Measurements from ENCODE around the gene TGFBR2. TPM values are rescaled to one million over a fixed set of nuclear protein-coding genes. Genes with fewer than 3 reads are reported as not detected.

Gene TGFBR2
- total and polyA plus RNA-seq, 5 experiments from 2014 or later: 128 to 268 (median 226) TPM

DNA sequence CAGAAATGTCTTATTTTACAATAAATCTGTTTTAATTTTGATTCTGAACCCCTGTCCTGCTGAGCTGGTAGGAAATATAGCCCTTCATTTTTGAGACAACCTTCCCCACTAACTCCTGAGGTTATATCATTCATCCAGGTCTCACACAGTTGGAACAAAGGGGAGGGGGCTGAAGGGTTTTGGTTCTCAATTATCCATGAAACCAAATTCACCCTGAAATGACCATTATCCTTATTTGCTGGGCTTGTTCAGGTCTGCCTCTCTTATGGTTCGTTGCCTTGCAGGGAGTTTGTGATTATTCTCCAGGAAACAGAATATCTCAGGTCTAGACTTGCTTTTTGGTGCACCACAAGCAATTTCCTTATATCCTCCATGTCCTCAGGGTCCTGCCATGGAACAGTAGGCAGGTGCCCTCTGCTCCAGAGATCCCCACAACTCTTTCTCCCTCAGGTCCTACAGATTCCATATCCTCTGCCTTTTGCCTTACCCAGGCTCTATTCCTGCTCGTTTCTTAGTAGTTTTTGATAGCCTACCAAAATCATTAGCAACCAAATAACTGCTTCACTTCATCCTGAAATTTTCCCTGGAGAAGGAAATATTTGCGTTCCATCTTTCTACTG, 94.4 kb downstream of the TGFBR2 start:
- no peak for DNase-seq
- Mint-ChIP-seq H3K4me1 (peaks cover 21 to 75% (median 57%) of the 10 kb centered on the region in 4 donors), H3K4me3 (peak overlapping the region in 1 of 10 donors; percentile 0), H3K36me3 (peaks cover 0 to 37% (median 36%) of the 10 kb centered on the region in 3 donors), H3K9me3 (peaks cover 0 to 12% (median 0%) of the 10 kb centered on the region in 9 donors), H3K27me3 (no peaks in the 10 kb centered on the region), H3K27ac (peak overlapping the region in 8 of 10 donors; percentile 14 to 75 (median 35))
- POLR2A ChIA-PET: interaction anchor here (1.5 kb wide), 1 partner anchor 13 kb away, joined by 3 read pairs; no protein-coding TSS in a partner anchor
- no peak for ATAC-seq

DNA sequence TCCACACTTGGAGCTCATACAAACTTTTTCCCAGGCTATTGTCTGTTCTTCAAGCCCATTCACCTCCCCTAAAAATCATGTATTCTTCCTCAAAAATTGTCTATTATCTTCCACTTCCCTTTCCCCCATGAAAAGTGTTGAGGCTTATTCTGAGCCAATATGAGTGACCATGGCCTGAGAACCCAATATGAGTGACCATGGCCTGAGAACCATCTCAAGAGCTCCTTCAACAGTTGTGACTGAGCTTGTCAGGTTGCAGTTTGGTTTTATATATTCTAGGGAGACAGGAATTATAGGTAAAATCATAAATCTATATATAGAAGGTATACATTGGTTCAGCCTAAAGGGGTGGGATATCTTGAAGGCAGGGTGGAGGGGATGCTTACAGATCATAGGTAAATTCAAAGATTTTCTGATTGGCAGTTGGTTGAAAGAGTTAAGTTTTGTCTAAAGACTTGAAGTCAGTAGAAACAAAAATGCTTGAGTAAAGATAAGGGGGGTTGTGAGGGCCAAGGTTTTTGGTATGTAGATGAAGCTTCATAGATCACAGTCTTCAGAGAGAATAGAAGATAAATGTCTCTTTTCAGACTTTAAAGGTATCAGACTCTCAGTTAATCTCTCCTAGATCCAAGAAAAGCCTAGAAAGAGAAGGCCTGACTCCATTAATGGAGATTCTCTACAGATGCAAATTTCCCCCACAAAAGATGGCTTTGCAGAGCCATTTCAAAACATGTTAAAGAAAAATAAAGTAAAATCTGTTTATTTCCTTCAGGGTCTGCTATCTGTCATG, 95.8 kb downstream of the TGFBR2 start:
- Mint-ChIP-seq H3K36me3 (peaks cover 3 to 40% (median 22%) of the 10 kb centered on the region in 3 donors), H3K4me3 (peak overlapping the region in 1 of 10 donors; percentile 37), H3K27me3 (no peaks in the 10 kb centered on the region), H3K27ac (peak overlapping the region; percentile 1 to 83 (median 66)), H3K4me1 (peaks cover 23 to 69% (median 50%) of the 10 kb centered on the region in 4 donors), H3K9me3 (peaks cover 0 to 17% (median 2%) of the 10 kb centered on the region in 9 donors)
- ATAC-seq (no peak), DNase-seq (no peak)
- POLR2A ChIA-PET: interaction anchor here (1.5 to 1.8 kb wide), 2 partner anchors 11 to 17 kb away, joined by 3 to 5 read pairs; no protein-coding TSS in a partner anchor

DNA sequence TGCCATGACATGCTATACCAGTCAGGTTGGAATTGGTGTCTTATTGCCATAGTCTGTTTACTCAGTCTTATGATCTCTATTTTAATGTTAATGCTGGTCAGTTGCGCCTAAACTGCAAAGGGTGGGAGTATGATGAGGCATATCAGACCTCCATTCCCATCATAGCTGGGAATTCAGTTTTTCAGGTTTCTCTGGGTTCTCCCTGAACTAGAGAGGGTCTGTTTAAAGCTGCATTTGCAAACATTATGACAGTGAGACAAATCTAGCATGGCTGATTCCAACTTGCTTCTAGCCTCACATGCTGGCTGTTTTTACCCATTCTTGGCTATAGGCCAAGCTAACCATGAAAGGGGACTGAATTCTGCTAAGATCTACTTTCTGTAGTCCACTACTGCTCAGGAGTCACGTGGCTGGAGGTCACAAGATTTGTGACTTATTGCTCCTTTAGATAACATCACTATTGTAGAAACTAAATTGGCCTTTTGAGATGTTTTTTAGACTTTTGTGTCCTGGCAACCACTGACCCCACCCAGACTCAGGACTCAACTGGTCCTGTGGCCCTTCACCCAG, 96.5 kb downstream of the TGFBR2 start:
- H3K27me3 Mint-ChIP-seq: no peaks in the 10 kb centered on the region
- ATAC-seq (peak in 1 of 2 donors; percentile 15), DNase-seq (no peak)
- peaks cover 23 to 65% (median 46%) of the 10 kb centered on the region in 4 donors for H3K4me1 Mint-ChIP-seq
- H3K4me3 Mint-ChIP-seq: peak overlapping the region in 1 of 10 donors; percentile 12
- H3K36me3 Mint-ChIP-seq: peaks cover 3 to 37% (median 18%) of the 10 kb centered on the region in 3 donors
- POLR2A ChIA-PET: interaction anchor here (0.5 to 1.8 kb wide), 2 partner anchors 16 to 80 kb away, joined by 5 to 9 read pairs; no protein-coding TSS in a partner anchor
- H3K9me3 Mint-ChIP-seq: peaks cover 0 to 17% (median 2%) of the 10 kb centered on the region in 9 donors
- peak overlapping the region; percentile 38 to 81 (median 66) for H3K27ac Mint-ChIP-seq

DNA sequence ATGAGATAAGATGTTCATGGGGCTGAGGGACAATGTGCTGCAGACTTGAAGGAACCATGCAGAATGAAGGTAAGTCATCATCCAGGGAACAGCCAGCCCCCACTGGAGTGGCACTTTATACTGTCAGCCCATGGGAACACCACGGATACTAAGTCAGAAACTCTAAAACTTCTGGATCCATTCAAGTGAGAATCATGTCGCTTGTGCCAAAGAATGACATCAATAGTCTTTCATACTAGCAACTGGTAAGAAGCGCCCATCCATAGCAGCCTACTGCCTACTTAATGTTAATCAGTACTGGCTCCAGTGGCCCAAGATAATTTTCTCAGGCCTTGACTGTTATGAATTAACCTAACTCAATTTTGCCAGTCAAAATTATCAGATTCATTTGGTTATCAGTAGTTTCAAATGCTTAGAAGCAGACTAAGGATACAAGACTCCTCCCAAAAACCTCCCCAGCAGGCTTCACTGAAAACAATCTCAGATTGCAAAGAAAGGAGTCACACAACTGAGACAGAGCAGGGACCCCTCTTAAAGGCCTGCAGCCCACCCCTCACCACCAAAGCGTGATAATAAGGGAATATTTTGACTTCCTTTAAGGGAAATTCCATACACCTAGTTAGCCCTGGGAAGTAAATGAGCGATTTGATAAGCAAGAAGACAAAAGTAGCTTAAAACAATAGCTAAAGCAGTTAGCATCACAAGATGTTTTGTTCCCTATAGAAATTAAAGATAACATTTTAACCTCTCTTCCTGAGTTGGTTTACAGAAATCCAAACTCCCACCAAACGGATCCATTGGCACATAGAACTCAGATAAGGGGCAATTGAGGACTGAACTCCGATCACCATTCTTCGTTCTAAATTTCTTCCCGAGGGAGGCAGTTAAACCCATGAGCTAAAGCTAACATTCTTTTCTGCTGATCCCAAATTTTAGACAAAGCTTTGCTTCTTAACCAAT, 98.8 kb downstream of the TGFBR2 start:
- H3K9me3 Mint-ChIP-seq: peaks cover 0 to 17% (median 2%) of the 10 kb centered on the region in 9 donors
- POLR2A ChIA-PET: no interaction called here
- peak overlapping the region in 1 of 10 donors; percentile 17 for H3K4me3 Mint-ChIP-seq
- peaks cover 3 to 22% (median 4%) of the 10 kb centered on the region in 3 donors for H3K36me3 Mint-ChIP-seq
- no peaks in the 10 kb centered on the region for H3K27me3 Mint-ChIP-seq
- peaks cover 28 to 80% (median 60%) of the 10 kb centered on the region in 4 donors for H3K4me1 Mint-ChIP-seq
- ATAC-seq: no peak
- H3K27ac Mint-ChIP-seq: peak overlapping the region in 9 of 10 donors; percentile 32 to 80 (median 50)
- no peak for DNase-seq

DNA sequence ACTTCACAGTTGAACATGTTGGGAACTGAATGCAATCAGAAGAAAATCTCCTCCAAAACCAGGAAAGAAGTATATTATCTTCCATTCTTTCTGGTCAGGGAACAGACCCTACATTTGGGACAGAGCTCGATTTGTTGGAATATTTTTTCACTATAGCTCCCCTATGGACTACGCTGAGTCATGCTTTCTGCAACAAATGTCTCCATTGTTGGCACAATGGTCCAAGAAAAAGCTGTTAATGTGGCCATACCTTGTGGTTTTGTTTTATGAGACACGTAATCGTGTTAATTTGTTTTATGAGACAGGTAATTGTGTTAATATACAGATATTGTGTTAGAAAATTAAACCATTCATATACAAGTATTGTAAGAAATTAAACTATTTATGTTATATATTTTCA, 101.4 kb downstream of the TGFBR2 start:
- DNase-seq: no peak
- Mint-ChIP-seq H3K36me3 (peaks cover 0 to 18% (median 3%) of the 10 kb centered on the region in 3 donors), H3K4me3 (no peak overlapping the region), H3K27me3 (no peaks in the 10 kb centered on the region), H3K4me1 (peaks cover 22 to 59% (median 55%) of the 10 kb centered on the region in 4 donors), H3K9me3 (peaks cover 0 to 16% (median 0%) of the 10 kb centered on the region in 9 donors), H3K27ac (no peak overlapping the region)
- POLR2A ChIA-PET: interaction anchor here (0.5 kb wide), 1 partner anchor 22 kb away, joined by 3 read pairs; no protein-coding TSS in a partner anchor
- ATAC-seq: no peak

DNA sequence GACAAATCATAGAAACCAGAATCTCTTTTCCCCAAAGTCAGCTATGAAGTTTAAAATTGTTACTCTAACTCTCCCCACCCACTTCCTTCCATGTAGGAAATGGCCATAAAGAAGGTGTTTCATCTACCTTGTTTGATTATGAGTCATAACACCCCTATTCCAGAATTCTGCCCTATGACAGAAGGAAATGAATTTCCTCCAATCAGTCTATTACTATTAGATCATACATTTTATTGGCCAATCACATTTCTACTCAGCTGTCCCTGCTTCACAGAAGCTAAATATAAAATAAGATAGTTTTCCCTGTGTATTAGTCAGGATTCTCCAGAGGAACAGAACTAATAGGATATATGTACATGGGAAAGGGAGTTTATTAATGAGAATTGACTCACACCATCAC, 102.1 kb downstream of the TGFBR2 start:
- no peaks in the 10 kb centered on the region for H3K27me3 Mint-ChIP-seq
- POLR2A ChIA-PET: interaction anchor here (0.5 kb wide), 1 partner anchor 21 kb away, joined by 3 read pairs; no protein-coding TSS in a partner anchor
- H3K27ac Mint-ChIP-seq: peak overlapping the region in 1 of 10 donors; percentile 37
- peak overlapping the region in 3 of 10 donors; percentile 1 to 16 (median 15) for H3K4me3 Mint-ChIP-seq
- peaks cover 0 to 12% (median 3%) of the 10 kb centered on the region in 3 donors for H3K36me3 Mint-ChIP-seq
- ATAC-seq (peak; percentile 25 to 40), DNase-seq (no peak)
- peaks cover 0 to 9% (median 0%) of the 10 kb centered on the region in 9 donors for H3K9me3 Mint-ChIP-seq
- H3K4me1 Mint-ChIP-seq: peaks cover 17 to 52% (median 49%) of the 10 kb centered on the region in 4 donors

DNA sequence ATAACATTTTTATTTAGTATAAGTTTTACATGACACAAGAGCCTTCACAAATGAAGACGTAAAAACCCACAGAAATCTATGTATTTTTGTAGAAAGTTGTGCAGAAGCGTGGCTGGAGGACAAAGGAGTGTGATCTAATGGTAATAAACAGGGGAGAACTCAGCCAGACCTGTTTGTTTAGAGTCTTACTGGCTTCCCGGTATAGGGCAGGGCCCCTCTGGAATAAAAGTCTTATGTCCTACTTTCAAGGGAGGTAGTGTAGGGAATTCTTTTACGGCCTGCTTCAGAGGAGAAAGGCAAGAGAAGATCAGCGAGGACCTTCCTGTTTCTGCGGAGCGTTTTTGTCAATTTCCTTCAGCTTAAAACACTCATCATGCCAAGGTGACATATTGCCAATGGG, 103.6 kb downstream of the TGFBR2 start:
- Mint-ChIP-seq H3K27ac (no peak overlapping the region), H3K36me3 (peaks cover 0 to 8% (median 3%) of the 10 kb centered on the region in 3 donors), H3K9me3 (peaks cover 0 to 7% (median 0%) of the 10 kb centered on the region in 9 donors), H3K27me3 (no peaks in the 10 kb centered on the region), H3K4me1 (peaks cover 10 to 41% (median 37%) of the 10 kb centered on the region in 4 donors), H3K4me3 (no peak overlapping the region)
- POLR2A ChIA-PET: no interaction called here
- ATAC-seq (no peak), DNase-seq (no peak)

DNA sequence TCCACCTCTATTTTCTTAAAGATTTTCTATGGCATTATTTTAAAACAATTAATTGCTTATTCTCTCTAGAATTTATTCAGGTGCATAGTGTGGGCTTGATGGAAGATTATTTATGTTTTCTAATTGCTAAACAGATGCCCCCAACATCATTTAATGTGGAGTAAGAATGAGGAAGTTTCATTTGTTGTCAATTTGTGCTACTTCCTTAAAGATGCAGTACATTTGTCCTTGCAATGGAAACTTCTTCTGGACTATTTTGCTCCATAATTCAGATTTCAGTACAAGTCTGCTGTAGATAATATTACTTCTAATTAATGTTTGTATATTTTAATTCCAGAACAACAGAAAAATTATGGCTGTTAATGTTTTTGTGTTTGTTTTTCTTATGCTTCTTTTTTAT, 104.8 kb downstream of the TGFBR2 start:
- no peak for DNase-seq
- H3K4me1 Mint-ChIP-seq: peaks cover 10 to 38% (median 27%) of the 10 kb centered on the region in 4 donors
- peaks cover 0 to 5% (median 3%) of the 10 kb centered on the region in 3 donors for H3K36me3 Mint-ChIP-seq
- H3K27me3 Mint-ChIP-seq: no peaks in the 10 kb centered on the region
- ATAC-seq: no peak
- H3K4me3 Mint-ChIP-seq: no peak overlapping the region
- H3K27ac Mint-ChIP-seq: no peak overlapping the region
- POLR2A ChIA-PET: no interaction called here
- H3K9me3 Mint-ChIP-seq: peaks cover 0 to 9% (median 0%) of the 10 kb centered on the region in 9 donors

DNA sequence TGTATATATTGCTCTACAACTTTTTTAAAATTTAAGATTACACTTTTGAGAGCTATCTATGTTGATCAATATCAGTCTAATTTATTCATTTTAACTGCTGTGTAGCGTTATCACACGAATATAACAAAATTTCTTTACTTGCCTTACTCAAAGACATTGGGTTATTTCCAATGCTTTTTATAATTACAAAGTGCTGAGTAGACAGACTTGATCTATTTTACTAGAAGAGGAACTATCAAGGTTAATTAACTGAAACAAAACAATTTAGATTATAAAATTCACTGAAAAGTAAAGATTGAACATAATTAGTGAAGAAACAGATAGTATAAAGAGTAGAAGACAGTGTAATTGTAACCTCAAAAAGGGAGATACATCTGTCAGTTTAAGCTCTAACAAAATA, 105.5 kb downstream of the TGFBR2 start:
- Mint-ChIP-seq H3K36me3 (peaks cover 0 to 2% (median 0%) of the 10 kb centered on the region in 3 donors), H3K27ac (no peak overlapping the region), H3K4me3 (peak overlapping the region in 1 of 10 donors; percentile 15), H3K27me3 (no peaks in the 10 kb centered on the region), H3K9me3 (peaks cover 0 to 9% (median 0%) of the 10 kb centered on the region in 9 donors), H3K4me1 (peaks cover 8 to 38% (median 22%) of the 10 kb centered on the region in 4 donors)
- DNase-seq (no peak), ATAC-seq (no peak)
- POLR2A ChIA-PET: no interaction called here

DNA sequence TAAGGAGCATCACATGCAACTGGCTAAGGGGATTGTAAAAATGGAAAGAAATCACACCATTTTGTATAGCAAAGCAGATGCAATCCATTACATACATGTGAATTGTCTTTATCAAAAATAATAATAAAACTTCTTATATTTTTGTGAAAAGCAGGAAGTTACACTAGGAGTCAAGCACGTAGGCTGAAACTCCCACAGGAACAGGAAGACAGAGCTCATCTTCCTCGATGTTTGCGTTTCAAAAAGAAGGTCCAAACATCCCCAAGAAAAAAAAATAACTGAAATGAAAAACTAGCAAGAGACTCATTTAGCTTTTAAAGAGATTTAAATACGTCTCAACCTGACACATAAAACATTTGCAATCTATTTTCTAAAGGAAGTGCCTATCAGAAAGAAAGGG, 106.6 kb downstream of the TGFBR2 start:
- peak overlapping the region in 3 of 10 donors; percentile 21 to 55 (median 45) for H3K27ac Mint-ChIP-seq
- peaks cover 0 to 6% (median 0%) of the 10 kb centered on the region in 9 donors for H3K9me3 Mint-ChIP-seq
- POLR2A ChIA-PET: interaction anchor here (0.9 kb wide), 1 partner anchor 27 kb away, joined by 3 read pairs; no protein-coding TSS in a partner anchor
- no peak for ATAC-seq
- H3K4me3 Mint-ChIP-seq: peak overlapping the region in 7 of 10 donors; percentile 27 to 68 (median 55)
- H3K4me1 Mint-ChIP-seq: peaks cover 8 to 38% (median 18%) of the 10 kb centered on the region in 4 donors
- H3K27me3 Mint-ChIP-seq: no peaks in the 10 kb centered on the region
- no peaks in the 10 kb centered on the region for H3K36me3 Mint-ChIP-seq
- DNase-seq: no peak

DNA sequence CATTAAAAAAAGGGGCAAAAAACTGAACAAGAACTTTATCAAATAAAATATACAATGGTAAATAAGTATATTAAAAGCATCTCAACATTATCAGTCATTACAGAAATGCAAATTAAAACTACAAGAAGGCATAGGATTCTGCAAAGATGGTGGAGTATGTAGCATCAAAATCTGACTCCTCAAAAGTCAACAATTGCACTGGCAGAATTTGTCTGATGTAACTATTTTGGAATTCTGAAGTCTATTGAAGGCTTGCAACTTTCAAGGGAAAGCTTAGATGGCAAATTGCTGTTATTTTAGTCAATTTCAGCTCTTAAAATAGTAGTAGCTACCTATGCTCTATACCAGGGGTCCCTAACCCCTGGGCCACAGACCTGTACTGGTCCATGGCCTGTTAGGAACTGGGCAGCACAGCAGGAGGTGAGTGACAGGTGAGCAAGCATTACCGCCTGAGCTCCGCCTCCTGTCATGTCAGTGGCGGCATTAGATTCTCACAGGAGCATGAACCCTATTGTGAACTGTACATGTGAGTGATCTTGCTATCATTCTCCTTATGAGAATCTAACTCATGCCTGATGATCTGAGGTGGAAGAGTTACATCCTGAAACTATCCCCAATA, 107.6 kb downstream of the TGFBR2 start:
- no peaks in the 10 kb centered on the region for H3K36me3 Mint-ChIP-seq

More for the DNA sequence above, 107.6 kb downstream of the TGFBR2 start:
- H3K27me3 Mint-ChIP-seq: no peaks in the 10 kb centered on the region
- peaks cover 5 to 30% (median 9%) of the 10 kb centered on the region in 4 donors for H3K4me1 Mint-ChIP-seq
- H3K4me3 Mint-ChIP-seq: no peak overlapping the region
- no peak overlapping the region for H3K27ac Mint-ChIP-seq
- DNase-seq: no peak
- ATAC-seq: no peak
- POLR2A ChIA-PET: interaction anchor here (0.9 kb wide), 1 partner anchor 12 kb away, joined by 3 read pairs; no protein-coding TSS in a partner anchor
- peaks cover 0 to 3% (median 0%) of the 10 kb centered on the region in 9 donors for H3K9me3 Mint-ChIP-seq
